Renal cortical epithelial cell (primary cell): ENCODE data around the gene PMEPA1. TPM values are rescaled to one million over a fixed set of nuclear protein-coding genes. Genes with fewer than 3 reads are reported as not detected.

Source experiments
- DNase-seq: peaks from one replicate; pipeline ENCODE4 v3.0.0-alpha.2; 2011; ENCODE audit warnings: low read depth
- total RNA-seq: library from RNA; depleted of rRNA; stranded (reverse); fragments of >200 nt; gene quantifications from 2 replicates; pipeline ENCODE4 v1.2.3, GENCODE V29; 2014

PMEPA1 gene
- total RNA-seq, 1 donor from 2014 or later: 159 TPM

GRCh38 chr20:57693670-57694329 lies 16.0 kb downstream of the PMEPA1 start:
- DNase-seq: no peak

- peak; percentile 91 for DNase-seq
Observed at GRCh38 chr20:57693002-57693582, 16.7 kb downstream of the PMEPA1 start.

- no peak for DNase-seq
Observed at GRCh38 chr20:57692393-57692792, 17.4 kb downstream of the PMEPA1 start.

- DNase-seq: no peak
Observed at GRCh38 chr20:57691699-57692098, 18.1 kb downstream of the PMEPA1 start.

GRCh38 chr20:57690525-57690924 lies 19.3 kb downstream of the PMEPA1 start:
- no peak for DNase-seq

GRCh38 chr20:57689745-57690481 lies 19.9 kb downstream of the PMEPA1 start:
- DNase-seq: no peak

GRCh38 chr20:57688864-57689263 lies 21.0 kb downstream of the PMEPA1 start:
- no peak for DNase-seq

- no peak for DNase-seq
Observed at GRCh38 chr20:57688295-57688694, 21.5 kb downstream of the PMEPA1 start.

GRCh38 chr20:57686931-57687652 lies 22.7 kb downstream of the PMEPA1 start:
- DNase-seq: peak; percentile 57

- no peak for DNase-seq
Observed at GRCh38 chr20:57685146-57685758, 24.6 kb downstream of the PMEPA1 start.

- DNase-seq: no peak
Observed at GRCh38 chr20:57684808-57685140, 25.0 kb downstream of the PMEPA1 start.

GRCh38 chr20:57683881-57684807 lies 25.7 kb downstream of the PMEPA1 start:
- DNase-seq: no peak

GRCh38 chr20:57683287-57683686 lies 26.5 kb downstream of the PMEPA1 start:
- no peak for DNase-seq

GRCh38 chr20:57682184-57683101 lies 27.4 kb downstream of the PMEPA1 start:
- DNase-seq: no peak

- DNase-seq: no peak
Observed at GRCh38 chr20:57680934-57681914, 28.6 kb downstream of the PMEPA1 start.

GRCh38 chr20:57680131-57680716 lies 29.6 kb downstream of the PMEPA1 start:
- DNase-seq: peak; percentile 76

- no peak for DNase-seq
Observed at GRCh38 chr20:57679113-57679512, 30.7 kb downstream of the PMEPA1 start.

- DNase-seq: no peak
Observed at GRCh38 chr20:57678340-57678739, 31.5 kb downstream of the PMEPA1 start.
